Measurements from ENCODE around the gene CCDC3.

CCDC3 gene

DNA sequence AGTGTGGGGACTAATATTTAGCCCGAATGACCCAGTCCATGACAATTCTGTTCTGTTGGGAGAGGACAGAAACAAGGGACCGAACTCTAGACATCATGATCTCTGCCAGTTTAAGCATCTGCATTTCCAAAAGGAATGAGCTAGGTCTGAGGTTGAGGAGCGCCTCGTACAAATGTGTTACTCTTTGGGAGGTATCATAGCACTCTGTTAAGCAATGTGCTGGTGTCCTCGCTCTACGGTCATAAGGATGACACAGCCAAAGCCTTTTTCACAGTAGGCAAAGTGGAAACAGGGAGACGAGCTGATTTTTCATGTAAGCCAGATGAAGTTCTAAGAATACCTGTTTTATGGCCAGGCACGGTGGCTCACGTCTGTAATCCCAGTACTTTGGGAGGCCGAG is 15.4 kb upstream of the CCDC3 start:
- Histone ChIP-seq H3K4me3 (ENCODE audit: insufficient read depth, low read length, poor library complexity, severe bottlenecking) (no peak overlapping the region), H3K4me2 (ENCODE audit: low read depth, low read length, poor library complexity, severe bottlenecking) (no peak overlapping the region), H3K27ac (ENCODE audit: low read depth, low read length) (no peak overlapping the region), H3K79me2 (ENCODE audit: insufficient read depth, low read length) (no peaks in the 10 kb centered on the region), H2AFZ (ENCODE audit: low read depth, low read length, severe bottlenecking) (no peak overlapping the region), H3K9me2 (replicated peaks; ENCODE audit: insufficient read depth, low read length) (no peaks in the 10 kb centered on the region), H3K9ac (ENCODE audit: low read length) (no peak overlapping the region), H3F3A (ENCODE audit: insufficient read depth) (no peaks in the 10 kb centered on the region), H3K36me3 (ENCODE audit: low read length) (no peaks in the 10 kb centered on the region), H3K27me3 (ENCODE audit: low read length) (no peaks in the 10 kb centered on the region), H3K9me3 (ENCODE audit: insufficient read depth, low read length) (no peaks in the 10 kb centered on the region), H4K20me1 (ENCODE audit: low read depth, low read length) (no peaks in the 10 kb centered on the region)
- TF ChIP-seq, protein P1, sequence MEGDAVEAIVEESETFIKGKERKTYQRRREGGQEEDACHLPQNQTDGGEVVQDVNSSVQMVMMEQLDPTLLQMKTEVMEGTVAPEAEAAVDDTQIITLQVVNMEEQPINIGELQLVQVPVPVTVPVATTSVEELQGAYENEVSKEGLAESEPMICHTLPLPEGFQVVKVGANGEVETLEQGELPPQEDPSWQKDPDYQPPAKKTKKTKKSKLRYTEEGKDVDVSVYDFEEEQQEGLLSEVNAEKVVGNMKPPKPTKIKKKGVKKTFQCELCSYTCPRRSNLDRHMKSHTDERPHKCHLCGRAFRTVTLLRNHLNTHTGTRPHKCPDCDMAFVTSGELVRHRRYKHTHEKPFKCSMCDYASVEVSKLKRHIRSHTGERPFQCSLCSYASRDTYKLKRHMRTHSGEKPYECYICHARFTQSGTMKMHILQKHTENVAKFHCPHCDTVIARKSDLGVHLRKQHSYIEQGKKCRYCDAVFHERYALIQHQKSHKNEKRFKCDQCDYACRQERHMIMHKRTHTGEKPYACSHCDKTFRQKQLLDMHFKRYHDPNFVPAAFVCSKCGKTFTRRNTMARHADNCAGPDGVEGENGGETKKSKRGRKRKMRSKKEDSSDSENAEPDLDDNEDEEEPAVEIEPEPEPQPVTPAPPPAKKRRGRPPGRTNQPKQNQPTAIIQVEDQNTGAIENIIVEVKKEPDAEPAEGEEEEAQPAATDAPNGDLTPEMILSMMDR (IDR thresholded peaks at IDR 0.05; ENCODE audit: insufficient read depth, low read length, poor library complexity, severe bottlenecking): no peak
- no peak for TF ChIP-seq EZH2phosphoT487 (conservative IDR thresholded peaks at IDR 0.05; ENCODE audit: low read length)

DNA sequence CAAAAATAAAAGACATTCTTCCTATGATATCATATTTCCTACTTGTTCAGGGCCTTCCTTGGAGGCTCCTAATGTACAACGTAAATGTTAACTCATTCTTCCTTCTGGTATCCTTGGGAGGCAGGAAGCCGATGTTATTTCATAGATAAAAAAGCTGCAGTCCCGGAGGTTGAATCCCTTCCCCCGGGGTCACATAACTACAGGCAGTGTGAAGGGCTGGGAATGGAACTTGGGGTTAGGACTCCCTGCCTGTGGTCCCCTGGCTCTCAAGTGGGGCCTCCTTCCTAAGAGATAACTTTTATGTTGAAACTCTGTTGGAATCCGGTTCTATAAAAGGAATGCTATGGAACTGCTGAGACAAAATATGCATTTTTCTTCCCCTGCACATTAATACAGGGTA is 14.9 kb upstream of the CCDC3 start:
- H3K79me2 ChIP-seq (ENCODE audit: insufficient read depth, low read length): no peaks in the 10 kb centered on the region
- no peaks in the 10 kb centered on the region for H4K20me1 ChIP-seq (ENCODE audit: low read depth, low read length)
- H3K36me3 ChIP-seq (ENCODE audit: low read length): no peaks in the 10 kb centered on the region
- no peaks in the 10 kb centered on the region for H3K9me3 ChIP-seq (ENCODE audit: insufficient read depth, low read length)
- H3K9me2 ChIP-seq (replicated peaks; ENCODE audit: insufficient read depth, low read length): no peaks in the 10 kb centered on the region
- no peak overlapping the region for H3K27ac ChIP-seq (ENCODE audit: low read depth, low read length)
- no peak overlapping the region for H3K9ac ChIP-seq (ENCODE audit: low read length)
- no peak for TF ChIP-seq EZH2phosphoT487 (conservative IDR thresholded peaks at IDR 0.05; ENCODE audit: low read length)
- TF ChIP-seq, protein P1 (IDR thresholded peaks at IDR 0.05; ENCODE audit: insufficient read depth, low read length, poor library complexity, severe bottlenecking): no peak
- H3K4me2 ChIP-seq (ENCODE audit: low read depth, low read length, poor library complexity, severe bottlenecking): no peak overlapping the region
- no peaks in the 10 kb centered on the region for H3K27me3 ChIP-seq (ENCODE audit: low read length)
- no peak overlapping the region for H2AFZ ChIP-seq (ENCODE audit: low read depth, low read length, severe bottlenecking)
- no peak overlapping the region for H3K4me3 ChIP-seq (ENCODE audit: insufficient read depth, low read length, poor library complexity, severe bottlenecking)
- H3F3A ChIP-seq (ENCODE audit: insufficient read depth): no peaks in the 10 kb centered on the region

DNA sequence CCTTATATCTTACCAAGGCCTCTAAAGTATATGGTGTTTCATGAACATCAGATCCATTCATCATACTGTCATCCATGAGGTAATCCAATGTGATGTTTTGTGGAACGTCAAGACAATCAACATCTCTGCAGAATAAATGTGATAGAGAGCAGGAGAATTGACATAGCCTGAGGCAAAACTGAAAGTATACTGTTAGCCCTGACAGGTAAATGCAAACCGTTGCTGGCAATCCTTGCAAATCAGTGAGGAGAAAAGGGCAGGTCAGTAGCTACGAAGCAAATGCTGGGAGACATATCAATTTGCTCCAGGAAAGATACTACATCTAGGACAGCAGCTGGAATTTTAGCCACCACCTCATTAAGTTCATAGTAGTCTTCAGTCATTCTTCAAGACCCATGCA is 4.5 kb upstream of the CCDC3 start:
- Histone ChIP-seq H2AFZ (ENCODE audit: low read depth, low read length, severe bottlenecking) (no peak overlapping the region), H3K4me3 (ENCODE audit: insufficient read depth, low read length, poor library complexity, severe bottlenecking) (no peak overlapping the region), H3K27ac (ENCODE audit: low read depth, low read length) (no peak overlapping the region), H4K20me1 (ENCODE audit: low read depth, low read length) (no peaks in the 10 kb centered on the region), H3K4me2 (ENCODE audit: low read depth, low read length, poor library complexity, severe bottlenecking) (no peak overlapping the region), H3K9me2 (replicated peaks; ENCODE audit: insufficient read depth, low read length) (no peaks in the 10 kb centered on the region), H3K27me3 (ENCODE audit: low read length) (no peaks in the 10 kb centered on the region), H3K36me3 (ENCODE audit: low read length) (no peaks in the 10 kb centered on the region), H3F3A (ENCODE audit: insufficient read depth) (no peaks in the 10 kb centered on the region), H3K9me3 (ENCODE audit: insufficient read depth, low read length) (no peaks in the 10 kb centered on the region), H3K79me2 (ENCODE audit: insufficient read depth, low read length) (no peaks in the 10 kb centered on the region), H3K9ac (ENCODE audit: low read length) (no peak overlapping the region)
- TF ChIP-seq EZH2phosphoT487 (conservative IDR thresholded peaks at IDR 0.05; ENCODE audit: low read length): no peak

DNA sequence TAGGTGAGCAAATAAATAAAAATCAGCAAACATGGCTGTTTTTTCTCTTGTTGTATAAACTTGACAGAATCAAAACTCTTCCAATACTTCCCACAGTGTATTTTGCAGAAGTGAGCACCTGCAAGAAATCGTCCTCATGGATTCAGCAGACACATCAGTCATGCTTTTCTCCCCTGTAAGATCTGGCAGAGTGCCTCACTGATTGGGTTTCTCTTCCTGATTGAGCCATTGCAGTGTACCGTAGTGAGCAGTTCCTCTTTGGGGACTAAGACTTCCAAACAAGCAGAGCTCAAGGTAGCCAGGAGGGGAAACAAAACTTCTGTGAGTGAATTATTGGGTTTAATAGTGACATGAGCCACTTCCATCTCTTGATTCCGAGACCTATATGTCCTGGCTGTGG is 2.2 kb upstream of the CCDC3 start:
- Histone ChIP-seq H3K4me3 (ENCODE audit: insufficient read depth, low read length, poor library complexity, severe bottlenecking) (no peak overlapping the region), H3K4me2 (ENCODE audit: low read depth, low read length, poor library complexity, severe bottlenecking) (no peak overlapping the region), H3K27me3 (ENCODE audit: low read length) (no peaks in the 10 kb centered on the region), H3K79me2 (ENCODE audit: insufficient read depth, low read length) (no peaks in the 10 kb centered on the region), H3K27ac (ENCODE audit: low read depth, low read length) (no peak overlapping the region), H3K9ac (ENCODE audit: low read length) (no peak overlapping the region), H3K9me2 (replicated peaks; ENCODE audit: insufficient read depth, low read length) (no peaks in the 10 kb centered on the region), H3K36me3 (ENCODE audit: low read length) (no peaks in the 10 kb centered on the region), H3K9me3 (ENCODE audit: insufficient read depth, low read length) (no peaks in the 10 kb centered on the region), H2AFZ (ENCODE audit: low read depth, low read length, severe bottlenecking) (no peak overlapping the region), H3F3A (ENCODE audit: insufficient read depth) (no peaks in the 10 kb centered on the region), H4K20me1 (ENCODE audit: low read depth, low read length) (no peaks in the 10 kb centered on the region)
- TF ChIP-seq EZH2phosphoT487 (conservative IDR thresholded peaks at IDR 0.05; ENCODE audit: low read length): no peak
- TF ChIP-seq, protein P1 (IDR thresholded peaks at IDR 0.05; ENCODE audit: insufficient read depth, low read length, poor library complexity, severe bottlenecking): no peak
